ENCODE data around the gene NEMP2.

The NEMP2 gene

GRCh38 chr2:190457256-190457655, 77.3 kb downstream of the NEMP2 start:
- no peak for DNase-seq (ENCODE audit: low read depth)

- DNase-seq (ENCODE audit: low read depth): no peak
Measured at GRCh38 chr2:190456833-190457232, 77.7 kb downstream of the NEMP2 start.

GRCh38 chr2:190455358-190456095, 79.0 kb downstream of the NEMP2 start:
- no peak for DNase-seq (ENCODE audit: low read depth)

- no peak for DNase-seq (ENCODE audit: low read depth)
Measured at GRCh38 chr2:190454795-190455194, 79.7 kb downstream of the NEMP2 start.

Data from GM04503 (cell line).